Neural cell (in vitro differentiated cells): Measurements from ENCODE around the gene DOCK9. TPM values are rescaled to one million over a fixed set of nuclear protein-coding genes. Genes with fewer than 3 reads are reported as not detected.

Source experiments
- H2AFZ ChIP-seq: fragments of 200-600, 300-800 bp; sonication (generic), shearing (Covaris generic); 2 replicates; pipeline ENCODE4 v1.6.0; 2014; ENCODE audit warnings: low read depth, mild to moderate bottlenecking, antibody characterized with exemption, low read length, moderate library complexity
- H3F3A ChIP-seq: fragments of 200-600 bp; shearing (Covaris generic); 2 replicates; pipeline ENCODE4 v1.6.1; 2016; ENCODE audit warnings: mild to moderate bottlenecking, moderate library complexity, mixed read lengths, antibody characterized with exemption, low read length; ENCODE audit not compliant: insufficient read depth, poor library complexity, severe bottlenecking
- H3K27ac ChIP-seq: fragments of 200-600, 300-800 bp; sonication (generic), shearing (Covaris generic); 2 replicates; pipeline ENCODE4 v1.5.1; 2014; ENCODE audit warnings: mild to moderate bottlenecking, low read length, moderate library complexity
- H3K27me3 ChIP-seq: fragments of 300-800, 200-600 bp; sonication (generic), shearing (Covaris generic); 2 replicates; pipeline ENCODE4 v1.6.0; 2014; ENCODE audit warnings: mild to moderate bottlenecking, low read depth, low read length, moderate library complexity; ENCODE audit not compliant: insufficient read depth
- H3K36me3 ChIP-seq: fragments of 300-800, 200-600 bp; sonication (generic), shearing (Covaris generic); 2 replicates; pipeline ENCODE4 v1.5.1; 2014; ENCODE audit warnings: mild to moderate bottlenecking, antibody characterized with exemption, low read length, moderate library complexity; ENCODE audit not compliant: insufficient read depth
- H3K4me2 ChIP-seq: fragments of 300-800, 200-600 bp; sonication (generic), shearing (Covaris generic); 2 replicates; pipeline ENCODE4 v1.6.0; 2014; ENCODE audit warnings: mild to moderate bottlenecking, low read length
- H3K4me3 ChIP-seq: fragments of 300-800, 200-600 bp; sonication (generic), shearing (Covaris generic); 2 replicates; pipeline ENCODE4 v1.5.1; 2014; ENCODE audit warnings: mild to moderate bottlenecking, low read length, moderate library complexity
- H3K79me2 ChIP-seq: fragments of 200-600 bp; shearing (Covaris generic); replicated peaks from 2 replicates; pipeline ENCODE4 v1.6.0; 2014; ENCODE audit warnings: mild to moderate bottlenecking, low read length, moderate library complexity; ENCODE audit not compliant: insufficient read depth
- H3K9ac ChIP-seq: fragments of 300-800, 200-600 bp; sonication (generic), shearing (Covaris generic); 2 replicates; pipeline ENCODE4 v1.6.1; 2016; ENCODE audit warnings: mild to moderate bottlenecking, low read length, mixed read lengths
- H3K9me2 ChIP-seq: fragments of 200-600 bp; shearing (Covaris generic); 2 replicates; pipeline ENCODE4 v1.6.1; 2016; ENCODE audit warnings: mild to moderate bottlenecking, low read length, mixed read lengths; ENCODE audit not compliant: insufficient read depth
- H3K9me3 ChIP-seq: fragments of 200-600, 300-800 bp; sonication (generic), shearing (Covaris generic); 2 replicates; pipeline ENCODE4 v1.6.1; 2016; ENCODE audit warnings: mild to moderate bottlenecking, mixed run types, low read length, moderate library complexity, mixed read lengths
- H4K20me1 ChIP-seq: fragments of 200-600 bp; shearing (Covaris generic); 2 replicates; pipeline ENCODE4 v1.6.1; 2016; ENCODE audit warnings: mild to moderate bottlenecking, mixed run types; ENCODE audit not compliant: insufficient read depth
- CTCF ChIP-seq: fragments of 450-650 bp; IDR thresholded peaks from 2 replicates; pipeline ENCODE4 v1.5.1; 2014; ENCODE audit warnings: antibody characterized with exemption, mild to moderate bottlenecking, moderate library complexity; ENCODE audit not compliant: poor library complexity, severe bottlenecking
- EP300 ChIP-seq: fragments of 450-650 bp; conservative IDR thresholded peaks from 2 replicates; pipeline ENCODE4 v1.6.1; 2014; ENCODE audit warnings: antibody characterized with exemption, mild to moderate bottlenecking, moderate library complexity; ENCODE audit not compliant: poor library complexity, severe bottlenecking
- EZH2 ChIP-seq: fragments of 200-600, 300-800 bp; shearing (Covaris generic), sonication (generic); IDR thresholded peaks from 2 replicates; pipeline ENCODE4 v1.6.1; 2014; ENCODE audit warnings: antibody characterized with exemption, low read length, borderline replicate concordance, mild to moderate bottlenecking; ENCODE audit not compliant: insufficient read depth, poor library complexity, severe bottlenecking
- MXI1 ChIP-seq: fragments of 450-650 bp; conservative IDR thresholded peaks from 2 replicates; pipeline ENCODE4 v1.6.1; 2014; ENCODE audit warnings: antibody characterized with exemption, mild to moderate bottlenecking; ENCODE audit not compliant: poor library complexity, severe bottlenecking
- POLR2AphosphoS5 ChIP-seq: IDR thresholded peaks from 2 replicates; pipeline ENCODE4 v1.6.1; 2012
- RAD21 ChIP-seq: fragments of 450-650 bp; conservative IDR thresholded peaks from 2 replicates; pipeline ENCODE4 v1.6.1; 2014; ENCODE audit warnings: antibody characterized with exemption, mild to moderate bottlenecking, moderate library complexity
- REST ChIP-seq: IDR thresholded peaks from 2 replicates; pipeline ENCODE4 v1.6.1; 2012; ENCODE audit warnings: borderline replicate concordance
- SMC3 ChIP-seq: fragments of 450-650 bp; conservative IDR thresholded peaks from 2 replicates; pipeline ENCODE4 v1.6.1; 2014; ENCODE audit warnings: antibody characterized with exemption, mild to moderate bottlenecking, moderate library complexity; ENCODE audit not compliant: poor library complexity
- TAF1 ChIP-seq: IDR thresholded peaks from 2 replicates; pipeline ENCODE4 v1.6.1; 2012; ENCODE audit warnings: low read depth
- polyA plus RNA-seq: library from polyadenylated mRNA; depleted of rRNA; stranded (reverse); fragments of >200 nt; gene quantifications from 2 replicates; pipeline ENCODE4 v1.2.3, GENCODE V29; 2014

DOCK9 gene
- polyA plus RNA-seq, 1 donor from 2014 or later: 11.4 TPM

GRCh38 chr13:98974053-98974452, 3.8 kb downstream of the DOCK9 start:
- Histone ChIP-seq H3K9ac (no peak overlapping the region), H3K9me2 (no peaks in the 10 kb centered on the region), H3K27ac (no peak overlapping the region), H3K9me3 (no peaks in the 10 kb centered on the region), H2AFZ (no peak overlapping the region), H3K4me2 (no peak overlapping the region), H3F3A (no peaks in the 10 kb centered on the region), H3K36me3 (no peaks in the 10 kb centered on the region), H3K79me2 (no peaks in the 10 kb centered on the region), H4K20me1 (no peaks in the 10 kb centered on the region), H3K27me3 (no peaks in the 10 kb centered on the region), H3K4me3 (no peak overlapping the region)
- TF ChIP-seq POLR2AphosphoS5: no peak
- no peak for TF ChIP-seq RAD21
- no peak for TF ChIP-seq SMC3
- no peak for TF ChIP-seq EZH2
- no peak for TF ChIP-seq EP300
- TF ChIP-seq MXI1: no peak
- TF ChIP-seq CTCF: no peak

DNA sequence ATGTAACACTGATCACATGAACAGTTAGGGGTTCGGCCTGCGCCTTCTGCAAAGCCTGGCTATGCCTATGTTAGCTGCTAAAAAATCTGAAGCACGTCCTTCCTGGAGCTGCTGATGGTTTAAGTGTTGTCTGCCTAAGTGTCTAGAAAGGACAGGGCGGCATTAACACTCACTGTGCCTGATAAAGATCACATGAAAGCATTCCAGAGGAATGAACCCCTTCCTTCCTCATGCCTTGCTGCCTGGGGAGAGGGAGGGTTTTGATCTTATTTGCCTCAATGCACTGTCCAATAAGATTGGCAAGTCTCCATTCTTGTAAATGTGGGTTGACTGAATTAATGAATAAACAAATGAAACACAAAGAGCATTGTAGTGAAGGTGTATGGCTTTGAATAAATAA, 5.2 kb downstream of the DOCK9 start:
- Histone ChIP-seq H3K79me2 (no peaks in the 10 kb centered on the region), H3K36me3 (no peaks in the 10 kb centered on the region), H2AFZ (no peak overlapping the region), H3K4me2 (no peak overlapping the region), H3F3A (no peaks in the 10 kb centered on the region), H3K27ac (no peak overlapping the region), H3K4me3 (no peak overlapping the region), H3K9me2 (no peaks in the 10 kb centered on the region), H3K9ac (no peak overlapping the region), H3K27me3 (no peaks in the 10 kb centered on the region), H4K20me1 (no peaks in the 10 kb centered on the region), H3K9me3 (no peaks in the 10 kb centered on the region)
- no peak for TF ChIP-seq SMC3
- no peak for TF ChIP-seq MXI1
- TF ChIP-seq TAF1: no peak
- no peak for TF ChIP-seq CTCF
- no peak for TF ChIP-seq POLR2AphosphoS5
- no peak for TF ChIP-seq RAD21
- no peak for TF ChIP-seq REST
- no peak for TF ChIP-seq EZH2
- TF ChIP-seq EP300: no peak
